GM23338 (cell line): ENCODE data around the gene POLD3. TPM values are rescaled to one million over a fixed set of nuclear protein-coding genes. Genes with fewer than 3 reads are reported as not detected.

Experiments
- ATAC-seq: fragments of 200-7000 bp; cut with Tn5 transposase; 3 replicates; pipeline ENCODE4 v1.9.1; 2020
- DNase-seq: peaks from one replicate; pipeline ENCODE4 v3.0.0-alpha.2; 2015; ENCODE audit warnings: low spot score
- H2AFZ ChIP-seq: fragments of 200-600 bp; sonication (generic); 2 replicates; pipeline ENCODE4 v1.8.0; 2016; ENCODE audit warnings: antibody characterized with exemption, mild to moderate bottlenecking, moderate library complexity
- H3F3A ChIP-seq: fragments of 200-600 bp; sonication (generic); replicated peaks from 2 replicates; pipeline ENCODE4 v1.8.0; 2017; ENCODE audit warnings: antibody characterized with exemption, mixed run types, low read depth
- H3K27ac ChIP-seq: fragments of 200-600 bp; sonication (generic); 2 replicates; pipeline ENCODE4 v1.6.1; 2016; ENCODE audit warnings: low read depth
- H3K27me3 ChIP-seq: fragments of 200-600 bp; sonication (generic); 2 replicates; pipeline ENCODE4 v1.8.0; 2016; ENCODE audit warnings: mild to moderate bottlenecking, mixed run types, moderate library complexity; ENCODE audit not compliant: insufficient read depth
- H3K36me3 ChIP-seq: fragments of 200-600 bp; sonication (generic); 2 replicates; pipeline ENCODE4 v1.8.0; 2016; ENCODE audit warnings: mild to moderate bottlenecking; ENCODE audit not compliant: insufficient read depth
- H3K4me1 ChIP-seq: fragments of 200-600 bp; sonication (generic); 2 replicates; pipeline ENCODE4 v1.8.0; 2016; ENCODE audit warnings: mild to moderate bottlenecking, moderate library complexity; ENCODE audit not compliant: insufficient read depth
- H3K4me2 ChIP-seq: fragments of 200-600 bp; sonication (generic); 2 replicates; pipeline ENCODE4 v1.7.1; 2017; ENCODE audit warnings: mixed run types
- H3K4me3 ChIP-seq: fragments of 200-600 bp; sonication (generic); 2 replicates; pipeline ENCODE4 v1.6.1; 2016; ENCODE audit warnings: mixed run types
- H3K79me2 ChIP-seq: fragments of 200-600 bp; sonication (generic); replicated peaks from 2 replicates; pipeline ENCODE4 v1.8.0; 2017; ENCODE audit warnings: mild to moderate bottlenecking; ENCODE audit not compliant: insufficient read depth
- H3K9me2 ChIP-seq: fragments of 200-600 bp; sonication (generic); 2 replicates; pipeline ENCODE4 v1.8.0; 2017; ENCODE audit not compliant: insufficient read depth
- H4K20me1 ChIP-seq: fragments of 200-600 bp; sonication (generic); replicated peaks from 2 replicates; pipeline ENCODE4 v1.8.0; 2017; ENCODE audit warnings: mild to moderate bottlenecking; ENCODE audit not compliant: insufficient read depth
- H3K27ac Mint-ChIP-seq: 2 replicates; pipeline ENCODE4 v1.8.0; 2020; ENCODE audit warnings: inconsistent platforms, mild to moderate bottlenecking, moderate library complexity, mixed read lengths
- H3K27me3 Mint-ChIP-seq: 3 replicates; pipeline ENCODE4 v1.8.0; 2022; ENCODE audit warnings: low read depth, mild to moderate bottlenecking, moderate library complexity, mixed read lengths, inconsistent platforms; ENCODE audit not compliant: insufficient read depth, poor library complexity
- H3K36me3 Mint-ChIP-seq: 3 replicates; pipeline ENCODE4 v1.8.0; 2021; ENCODE audit warnings: low read depth, mild to moderate bottlenecking, inconsistent platforms, moderate library complexity, mixed read lengths
- H3K4me1 Mint-ChIP-seq: 3 replicates; pipeline ENCODE4 v1.8.0; 2020; ENCODE audit warnings: mild to moderate bottlenecking, inconsistent platforms, mixed read lengths
- H3K4me3 Mint-ChIP-seq: 3 replicates; pipeline ENCODE4 v1.8.0; 2021; ENCODE audit warnings: moderate library complexity, mild to moderate bottlenecking, inconsistent platforms, mixed read lengths
- H3K9me3 Mint-ChIP-seq: 3 replicates; pipeline ENCODE4 v1.8.0; 2020; ENCODE audit warnings: moderate library complexity, mild to moderate bottlenecking, inconsistent platforms, mixed read lengths
- CREB1 ChIP-seq: fragments of 250-450 bp; sonication (Bioruptor Pico); IDR thresholded peaks from 2 replicates; pipeline ENCODE4 v1.5.0; 2020; ENCODE audit warnings: low read depth, mild to moderate bottlenecking, moderate library complexity
- CTCF ChIP-seq, 2 experiments: fragments of 200-600 bp in 1 of 2; sonication (generic) in 1 of 2; conservative IDR thresholded peaks; 2 replicates each; pipeline versions ENCODE4 v1.5.1 to v1.6.1; 2016 to 2017; ENCODE audit warnings: antibody characterized with exemption in 2 of 2, low read depth in 2 of 2, mild to moderate bottlenecking in 2 of 2, moderate library complexity in 1 of 2
- ETS1 ChIP-seq: IDR thresholded peaks from 2 replicates; pipeline ENCODE4 v1.6.1; 2016; ENCODE audit warnings: antibody characterized with exemption
- EZH2 ChIP-seq: fragments of 200-600 bp; sonication (generic); IDR thresholded peaks from one replicate; pipeline ENCODE4 v1.8.0; 2017; ENCODE audit warnings: antibody characterized with exemption, mild to moderate bottlenecking, low read depth; ENCODE audit not compliant: unreplicated experiment
- EZH2phosphoT487 ChIP-seq: fragments of 200-600 bp; sonication (generic); IDR thresholded peaks from one replicate; pipeline ENCODE4 v1.8.1; 2018; ENCODE audit warnings: antibody characterized with exemption; ENCODE audit not compliant: unreplicated experiment
- JUNB ChIP-seq: IDR thresholded peaks from one replicate; pipeline ENCODE4 v1.6.1; 2016; ENCODE audit warnings: antibody characterized with exemption; ENCODE audit not compliant: unreplicated experiment
- NANOG ChIP-seq: IDR thresholded peaks from 2 replicates; pipeline ENCODE4 v1.6.1; 2016; ENCODE audit warnings: antibody characterized with exemption, borderline replicate concordance
- POLR2AphosphoS5 ChIP-seq: IDR thresholded peaks from 2 replicates; pipeline ENCODE4 v1.6.1; 2016; ENCODE audit warnings: antibody characterized with exemption, low read depth
- REST ChIP-seq: IDR thresholded peaks from one replicate; pipeline ENCODE4 v1.6.1; 2018; ENCODE audit warnings: antibody characterized with exemption; ENCODE audit not compliant: unreplicated experiment
- STAT1 ChIP-seq: IDR thresholded peaks from one replicate; pipeline ENCODE4 v1.6.1; 2016; ENCODE audit warnings: antibody characterized with exemption; ENCODE audit not compliant: unreplicated experiment
- polyA plus RNA-seq: library from polyadenylated mRNA; unstranded; fragments of >200 nt; fragmentation: Nextera tagmentation; extraction: Ambion mirVana; gene quantifications from 2 replicates; pipeline ENCODE4 v1.2.1, GENCODE V29; 2016
- total RNA-seq: library from RNA; depleted of rRNA; stranded (reverse); fragments of >200 nt; shearing (Covaris generic); gene quantifications from 2 replicates; pipeline ENCODE4 v1.2.3, GENCODE V29; 2014

Gene POLD3
- total and polyA plus RNA-seq, 2 experiments from 2014 or later = 21.9 to 50.1 TPM

DNA sequence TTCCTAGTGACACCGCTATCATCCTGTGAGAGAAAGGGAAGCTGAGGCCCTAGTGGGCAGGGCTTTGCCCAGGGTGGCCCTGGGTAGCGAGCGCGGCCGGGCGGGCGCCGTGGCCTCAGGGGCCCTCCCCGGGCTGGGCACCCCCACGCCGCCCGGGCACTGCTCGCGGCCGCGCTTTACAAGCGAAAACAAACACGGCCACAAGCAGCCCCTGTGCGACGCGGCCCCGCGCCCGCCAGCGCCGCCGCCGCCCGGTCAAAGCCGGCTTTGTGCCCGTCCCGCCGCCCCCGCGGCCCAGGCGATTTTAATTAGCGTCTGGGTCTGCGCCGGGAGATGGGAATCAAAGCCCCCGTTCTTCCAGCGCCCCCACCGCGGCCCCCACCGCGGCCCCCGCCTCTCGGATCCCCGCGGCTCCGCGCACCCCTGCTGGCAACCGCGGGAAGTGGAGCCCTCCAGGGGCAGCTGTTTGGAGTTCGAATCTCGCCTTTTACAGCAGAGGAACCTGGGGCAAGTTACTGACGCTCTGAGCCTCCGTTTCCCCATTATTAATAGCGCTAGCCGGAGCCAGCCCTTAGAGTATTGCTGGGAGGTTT is 91.0 kb downstream of the POLD3 start:
- Histone ChIP-seq H3K36me3 (no peaks in the 10 kb centered on the region), H3K9me2 (no peaks in the 10 kb centered on the region), H4K20me1 (no peaks in the 10 kb centered on the region; the same call in 1 of the 2 replicates), H3F3A (no peaks in the 10 kb centered on the region), H3K27ac (no peak overlapping the region), H3K4me3 (peak overlapping the region; percentile 64), H3K27me3 (peaks cover 11% of the 10 kb centered on the region), H3K4me1 (no peaks in the 10 kb centered on the region), H3K4me2 (peak overlapping the region; percentile 86), H3K79me2 (no peaks in the 10 kb centered on the region), H2AFZ (peak overlapping the region; percentile 99)
- DNase-seq (peak; percentile 72), ATAC-seq (peak; percentile 79)
- 0 out of 2 replicates have a peak, but pooled peaks have one; percentile 32 for TF ChIP-seq CREB1 (CRISPR knock-in tag)
- TF ChIP-seq CTCF (conservative IDR thresholded peaks at IDR 0.05; ENCODE audit: low read depth in 2 of 2) = peak; percentile 11 to 44; a peak in 2 of 4 replicates
- TF ChIP-seq STAT1 = no peak
- no peak overlapping the region for H3K27ac Mint-ChIP-seq
- no peaks in the 10 kb centered on the region; the same call in 2 of the 3 replicates for H3K9me3 Mint-ChIP-seq
- peak overlapping the region; percentile 62 for H3K4me3 Mint-ChIP-seq
- H3K4me1 Mint-ChIP-seq = peaks cover 6% of the 10 kb centered on the region; the same call in 2 of the 3 replicates
- no peaks in the 10 kb centered on the region; the same call in 2 of the 3 replicates for H3K36me3 Mint-ChIP-seq
- peaks cover 14% of the 10 kb centered on the region for H3K27me3 Mint-ChIP-seq

GRCh38 chr11:74683941-74684481 is 91.6 kb downstream of the POLD3 start:
- Histone ChIP-seq H3K36me3 (no peaks in the 10 kb centered on the region), H3K9me2 (no peaks in the 10 kb centered on the region), H3K27me3 (peaks cover 11% of the 10 kb centered on the region), H4K20me1 (no peaks in the 10 kb centered on the region; the same call in 1 of the 2 replicates), H3K27ac (no peak overlapping the region), H3K4me1 (no peaks in the 10 kb centered on the region), H3F3A (no peaks in the 10 kb centered on the region), H3K4me3 (peak overlapping the region; percentile 64), H2AFZ (peak overlapping the region; percentile 99), H3K79me2 (no peaks in the 10 kb centered on the region), H3K4me2 (peak overlapping the region; percentile 86)
- ATAC-seq = peak; percentile 24
- Mint-ChIP-seq H3K27me3 (peaks cover 14% of the 10 kb centered on the region), H3K36me3 (no peaks in the 10 kb centered on the region; the same call in 2 of the 3 replicates), H3K4me3 (peak overlapping the region; percentile 62), H3K9me3 (no peaks in the 10 kb centered on the region; the same call in 2 of the 3 replicates), H3K4me1 (peaks cover 6% of the 10 kb centered on the region; the same call in 2 of the 3 replicates), H3K27ac (no peak overlapping the region)
- peak; percentile 16 for DNase-seq
- no peak for TF ChIP-seq JUNB
- TF ChIP-seq ETS1 = no peak
- no peak for TF ChIP-seq CREB1 (CRISPR knock-in tag)
- TF ChIP-seq STAT1 = no peak
- TF ChIP-seq POLR2AphosphoS5 = no peak
- TF ChIP-seq EZH2 = no peak
- TF ChIP-seq EZH2phosphoT487 = no peak
- no peak for TF ChIP-seq NANOG
- no peak for TF ChIP-seq REST
- no peak for TF ChIP-seq CTCF (conservative IDR thresholded peaks at IDR 0.05; ENCODE audit: low read depth in 2 of 2)
